Panc1 (cell line): ENCODE measurements around the gene TSPOAP1. TPM values are rescaled to one million over a fixed set of nuclear protein-coding genes. Genes with fewer than 3 reads are reported as not detected.

ENCODE experiments used
- ATAC-seq: fragments of 200-7000 bp; cut with Tn5 transposase; 2 replicates; pipeline ENCODE4 v1.9.1; 2020; ENCODE audit warnings: mild to moderate bottlenecking, moderate library complexity
- BruUV-seq: library from RNA; stranded (reverse); fragments of 400-500 nt; replicated peaks from 2 replicates; lab custom pipeline; 2021; lab: Mats Ljungman, UMichigan
- CTCF ChIA-PET: fragments of 300-600 bp; sonication (Branson Sonifier 250); formaldehyde crosslinking; loops from one replicate; lab custom pipeline; 2022; ENCODE audit warnings: antibody characterized with exemption; lab: Charles Lee
- POLR2A ChIA-PET: fragments of 300-600 bp; sonication (Branson Sonifier 250); formaldehyde crosslinking; loops from one replicate; lab custom pipeline; 2022; ENCODE audit warnings: antibody characterized with exemption; lab: Charles Lee
- DNase-seq: peaks from one replicate; pipeline ENCODE4 v3.0.0-alpha.2; 2010; ENCODE audit warnings: low read depth, low spot score
- H3K27ac ChIP-seq: 2 replicates; pipeline ENCODE4 v1.5.1; 2011; ENCODE audit warnings: mild to moderate bottlenecking, low read length, inconsistent platforms
- H3K27me3 ChIP-seq: fragments of 200-500 bp; sonication (Bioruptor generic); 2 replicates; pipeline ENCODE4 v1.6.0; 2014; ENCODE audit warnings: low read length, inconsistent platforms; ENCODE audit not compliant: control insufficient read depth, insufficient read depth
- H3K36me3 ChIP-seq: fragments of 200-500 bp; sonication (Bioruptor generic); 2 replicates; pipeline ENCODE4 v1.5.1; 2014; ENCODE audit warnings: inconsistent platforms, mild to moderate bottlenecking, low read length, moderate library complexity; ENCODE audit not compliant: control insufficient read depth, insufficient read depth
- H3K4me1 ChIP-seq: 2 replicates; pipeline ENCODE4 v1.5.1; 2011; ENCODE audit warnings: inconsistent platforms, mild to moderate bottlenecking, low read length, moderate library complexity; ENCODE audit not compliant: control insufficient read depth, insufficient read depth
- H3K4me3 ChIP-seq, 2 experiments: 2 replicates each; pipeline ENCODE4 v1.5.1; 2011 to 2012; ENCODE audit warnings: low read depth in 2 of 2, low read length in 2 of 2, mild to moderate bottlenecking in 2 of 2, inconsistent platforms in 1 of 2, moderate library complexity in 1 of 2
- H3K9me3 ChIP-seq: fragments of 200-500 bp; sonication (Bioruptor generic); 2 replicates; pipeline ENCODE4 v1.5.1; 2014; ENCODE audit warnings: low read depth, mild to moderate bottlenecking, inconsistent platforms, low read length, moderate library complexity; ENCODE audit not compliant: control insufficient read depth, insufficient read depth
- CTCF ChIP-seq: fragments of 450-650 bp; IDR thresholded peaks from 2 replicates; pipeline ENCODE4 v1.5.1; 2017; ENCODE audit warnings: mild to moderate bottlenecking
- POLR2AphosphoS5 ChIP-seq: IDR thresholded peaks from 2 replicates; pipeline ENCODE4 v1.6.1; 2012; ENCODE audit warnings: mild to moderate bottlenecking, low read depth, low read length, moderate library complexity
- REST ChIP-seq, 2 experiments: IDR thresholded peaks; 2 replicates each; pipeline ENCODE4 v1.6.1; 2011 to 2012; ENCODE audit warnings: low read depth in 2 of 2, control low read depth in 1 of 2, low read length in 1 of 2, mild to moderate bottlenecking in 1 of 2, moderate library complexity in 1 of 2; ENCODE audit not compliant: insufficient read depth in 1 of 2
- SIN3A ChIP-seq: IDR thresholded peaks from 2 replicates; pipeline ENCODE4 v1.6.1; 2012; ENCODE audit warnings: low read depth, mild to moderate bottlenecking, low read length, moderate library complexity, borderline replicate concordance; ENCODE audit not compliant: insufficient read depth
- TCF7L2 ChIP-seq: IDR thresholded peaks from 2 replicates; pipeline ENCODE4 v1.6.1; 2011; ENCODE audit warnings: mild to moderate bottlenecking, low read depth, low read length, inconsistent platforms
- in situ Hi-C: cut with HindIII; loops from 2 replicates; pipeline ENCODE4 v1.10.0; 2016; ENCODE audit warnings: low sequenced_read_pairs, low pct_unique_long_range_greater_than_20kb
- intact Hi-C: fragments of 100-400 bp; cut with micrococcal nuclease; formaldehyde crosslinking; loops from one replicate; pipeline ENCODE4 v1.10.0; 2022; ENCODE audit not compliant: unreplicated experiment
- total RNA-seq: library from RNA; stranded (reverse); gene quantifications from one replicate; pipeline ENCODE4 v1.2.1, GENCODE V29; 2021; ENCODE audit not compliant: unreplicated experiment

Gene TSPOAP1
- total RNA-seq, 1 experiment from 2014 or later = 0.05 TPM

GRCh38 chr17:58312021-58312630 lies 16.5 kb downstream of the TSPOAP1 start:
- H3K27ac ChIP-seq = no peak overlapping the region
- H3K4me1 ChIP-seq = no peaks in the 10 kb centered on the region
- H3K4me3 ChIP-seq = no peak overlapping the region
- TF ChIP-seq SIN3A = no peak
- TF ChIP-seq CTCF = no peak
- no peak for TF ChIP-seq TCF7L2
- intact Hi-C loops (no loop called here), in situ Hi-C loops (no loop called here)
- POLR2A ChIA-PET = no interaction called here
- DNase-seq (no peak), ATAC-seq (no peak)
- no peaks in the 10 kb centered on the region for H3K36me3 ChIP-seq
- CTCF ChIA-PET = no interaction called here
- H3K9me3 ChIP-seq = no peaks in the 10 kb centered on the region
- BruUV-seq = no TSS peak
- H3K27me3 ChIP-seq = no peaks in the 10 kb centered on the region

GRCh38 chr17:58311429-58311894 lies 17.1 kb downstream of the TSPOAP1 start:
- H3K27me3 ChIP-seq = no peaks in the 10 kb centered on the region
- H3K9me3 ChIP-seq = no peaks in the 10 kb centered on the region
- TF ChIP-seq CTCF (no peak), POLR2AphosphoS5 (no peak), SIN3A (no peak), REST (IDR thresholded peaks at IDR 0.05; ENCODE audit: insufficient read depth in 1 of 2, low read depth in 2 of 2, low read length in 1 of 2) (no peak), TCF7L2 (no peak)
- BruUV-seq = no TSS peak
- H3K36me3 ChIP-seq = no peaks in the 10 kb centered on the region
- no peaks in the 10 kb centered on the region for H3K4me1 ChIP-seq
- no peak for DNase-seq
- H3K27ac ChIP-seq = no peak overlapping the region
- ChIA-PET POLR2A (no interaction called here), CTCF (no interaction called here)
- intact Hi-C loops (no loop called here), in situ Hi-C loops (no loop called here)
- H3K4me3 ChIP-seq = no peak overlapping the region
- ATAC-seq = no peak
